ENCODE results near the gene SPO11. TPM values are rescaled to one million over a fixed set of nuclear protein-coding genes. Genes with fewer than 3 reads are reported as not detected.

Gene SPO11
- total RNA-seq, 2 donors from 2014 or later = 2.6 TPM; not detected in 1

DNA sequence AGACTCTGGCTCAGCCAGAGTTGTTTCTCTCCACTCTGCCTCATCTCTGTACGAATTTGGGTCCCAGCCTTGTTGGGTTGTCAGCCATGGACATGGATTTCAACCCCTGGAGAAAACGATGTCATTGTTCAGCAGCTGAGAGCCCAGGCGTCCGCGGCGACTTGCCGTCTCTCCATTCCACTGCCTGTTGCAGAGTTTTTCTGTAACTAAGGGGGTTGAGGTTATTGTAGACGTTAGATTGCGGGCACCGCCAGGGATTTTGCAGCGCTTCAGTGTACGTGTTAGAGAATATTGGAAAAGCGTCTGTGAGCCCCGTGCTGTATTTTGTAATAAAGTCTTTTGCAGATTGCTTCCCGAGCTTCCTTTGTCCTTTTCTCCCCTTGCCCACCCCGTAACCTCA, 48.5 kb downstream of the SPO11 start:
- no peak for TF ChIP-seq POLR2AphosphoS5 (IDR thresholded peaks at IDR 0.05)
- no peak for TF ChIP-seq POLR2A (IDR thresholded peaks at IDR 0.05)
- no peak for TF ChIP-seq CTCF (IDR thresholded peaks at IDR 0.05)

GRCh38 chr20:57378646-57379262, 49.2 kb downstream of the SPO11 start:
- WGBS = 88% methylated on average over 4 of the region's 4 CpGs
- DNase-seq (ENCODE audit: low spot score) = no peak
- no peaks in the 10 kb centered on the region for H3K9me3 ChIP-seq
- no peaks in the 10 kb centered on the region for H3K4me1 ChIP-seq (replicated peaks)
- intact Hi-C loops (cut with DNase I) = no loop called here
- H3K27me3 ChIP-seq (replicated peaks; ENCODE audit: insufficient read depth) = no peaks in the 10 kb centered on the region
- peaks cover 0 to 7% of the 10 kb centered on the region in 2 donors for H3K36me3 ChIP-seq
- TF ChIP-seq POLR2A (IDR thresholded peaks at IDR 0.05) = no peak
- no peak for TF ChIP-seq POLR2AphosphoS5 (IDR thresholded peaks at IDR 0.05)
- no peak for TF ChIP-seq CTCF (IDR thresholded peaks at IDR 0.05)
- H3K4me3 ChIP-seq = no peak overlapping the region
- no peak overlapping the region for H3K27ac ChIP-seq

More for the DNA sequence above, 48.5 kb downstream of the SPO11 start:
- 87% methylated on average over 16 of the region's 16 CpGs for WGBS
- H3K9me3 ChIP-seq = no peaks in the 10 kb centered on the region
- H3K36me3 ChIP-seq = peaks cover 0 to 7% of the 10 kb centered on the region in 2 donors
- H3K27me3 ChIP-seq (replicated peaks; ENCODE audit: insufficient read depth) = no peaks in the 10 kb centered on the region
- H3K4me3 ChIP-seq = no peak overlapping the region
- no peaks in the 10 kb centered on the region for H3K4me1 ChIP-seq (replicated peaks)
- no peak overlapping the region for H3K27ac ChIP-seq
- DNase-seq (ENCODE audit: low spot score) = no peak
- intact Hi-C loops (cut with DNase I) = no loop called here

DNA sequence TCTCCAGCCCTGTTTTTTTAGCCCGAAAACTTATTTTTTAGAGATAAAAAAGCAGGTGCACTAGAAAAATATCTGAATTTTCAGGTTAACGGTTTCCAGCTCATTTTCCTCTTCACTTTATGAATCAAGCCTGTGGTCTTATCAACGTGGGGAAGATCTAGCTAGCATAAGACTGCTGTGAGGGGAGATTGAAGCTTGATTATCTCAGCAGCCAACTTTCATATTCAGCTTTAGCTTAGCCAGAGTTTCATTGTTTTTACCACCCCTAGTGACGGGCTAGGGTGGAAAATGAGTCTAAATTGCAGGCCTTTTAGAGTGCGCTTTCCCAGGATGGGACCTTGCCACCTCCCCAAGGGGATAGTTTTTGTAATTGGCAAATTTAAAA, 49.7 kb downstream of the SPO11 start:
- no peaks in the 10 kb centered on the region for H3K27me3 ChIP-seq (replicated peaks; ENCODE audit: insufficient read depth)
- DNase-seq (ENCODE audit: low spot score) = no peak
- H3K4me3 ChIP-seq = no peak overlapping the region
- intact Hi-C loops (cut with DNase I) = no loop called here
- 73% methylated on average over 5 of the region's 5 CpGs for WGBS
- peaks cover 0 to 5% of the 10 kb centered on the region in 2 donors for H3K36me3 ChIP-seq
- no peaks in the 10 kb centered on the region for H3K4me1 ChIP-seq (replicated peaks)
- no peak overlapping the region for H3K27ac ChIP-seq
- TF ChIP-seq CTCF (IDR thresholded peaks at IDR 0.05) = no peak
- TF ChIP-seq POLR2A (IDR thresholded peaks at IDR 0.05) = no peak
- TF ChIP-seq POLR2AphosphoS5 (IDR thresholded peaks at IDR 0.05) = no peak
- H3K9me3 ChIP-seq = no peaks in the 10 kb centered on the region

GRCh38 chr20:57380081-57380750, 50.6 kb downstream of the SPO11 start:
- no peaks in the 10 kb centered on the region for H3K9me3 ChIP-seq
- no peak overlapping the region for H3K4me3 ChIP-seq
- intact Hi-C loops (cut with DNase I) = loop anchor here (5.0 kb wide), 1 partner anchor 212 kb away; no protein-coding TSS in a partner anchor
- H3K27ac ChIP-seq = no peak overlapping the region
- no peaks in the 10 kb centered on the region for H3K4me1 ChIP-seq (replicated peaks)
- DNase-seq (ENCODE audit: low spot score) = no peak
- 86% methylated on average over 10 of the region's 10 CpGs for WGBS
- H3K27me3 ChIP-seq (replicated peaks; ENCODE audit: insufficient read depth) = no peaks in the 10 kb centered on the region
- no peak for TF ChIP-seq POLR2A (IDR thresholded peaks at IDR 0.05)
- TF ChIP-seq POLR2AphosphoS5 (IDR thresholded peaks at IDR 0.05) = no peak
- no peaks in the 10 kb centered on the region for H3K36me3 ChIP-seq

DNA sequence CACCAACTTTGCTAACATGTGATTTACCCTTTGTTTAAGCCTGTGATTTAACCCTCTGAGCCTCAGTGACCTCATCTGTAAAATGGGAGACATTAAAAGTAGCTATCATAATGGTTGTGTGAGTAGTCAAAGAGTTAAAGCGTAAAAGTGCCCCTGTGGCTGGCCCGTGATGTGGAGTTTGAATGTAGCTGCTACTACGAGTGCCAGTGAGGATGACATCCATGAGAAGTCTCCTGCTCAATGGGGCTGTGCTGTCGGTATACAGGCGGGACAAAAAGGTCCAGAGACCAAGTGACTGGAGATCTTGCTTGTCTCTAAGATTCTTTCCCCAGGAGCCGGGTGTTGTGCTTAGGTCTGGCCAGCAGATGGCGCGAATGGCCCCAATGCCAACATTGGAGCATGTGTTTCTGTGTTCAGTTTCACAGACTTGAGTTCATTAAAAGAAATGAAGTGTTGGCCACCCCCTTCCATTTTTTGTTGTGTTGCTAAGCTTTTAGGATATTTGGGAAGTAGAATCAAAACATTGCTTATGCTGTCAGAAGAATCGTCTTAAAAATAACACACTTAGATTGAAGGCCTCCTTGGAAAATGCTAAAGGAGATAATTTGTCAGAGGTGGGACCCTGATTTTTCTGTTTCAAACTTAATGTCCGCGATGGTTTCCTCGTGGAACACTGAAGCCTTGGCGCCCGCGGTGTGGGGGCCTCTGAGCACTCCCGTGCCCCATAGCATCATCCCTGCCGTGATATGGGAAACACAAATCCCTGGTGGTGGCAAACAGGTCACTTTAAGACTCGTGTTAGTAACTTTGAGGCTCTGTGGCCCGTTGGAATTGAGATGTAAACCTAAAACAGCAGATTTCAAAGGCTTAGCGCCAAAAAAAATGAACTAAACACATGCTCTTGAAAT, 52.2 kb downstream of the SPO11 start:
- Histone ChIP-seq H3K27ac (no peak overlapping the region), H3K4me1 (replicated peaks) (no peaks in the 10 kb centered on the region), H3K36me3 (no peaks in the 10 kb centered on the region), H3K4me3 (no peak overlapping the region), H3K27me3 (replicated peaks; ENCODE audit: insufficient read depth) (no peaks in the 10 kb centered on the region), H3K9me3 (no peaks in the 10 kb centered on the region)
- peak; percentile 79 for DNase-seq (ENCODE audit: low spot score)
- TF ChIP-seq POLR2A (IDR thresholded peaks at IDR 0.05) (no peak), POLR2AphosphoS5 (IDR thresholded peaks at IDR 0.05) (peak; percentile 71), CTCF (IDR thresholded peaks at IDR 0.05) (peak; percentile 68 to 92 (median 90))
- intact Hi-C loops (cut with DNase I) = loop anchor here (2.0 to 5.0 kb wide), 2 partner anchors 113 to 210 kb away; no protein-coding TSS in a partner anchor
- 47% methylated on average over 20 of the region's 20 CpGs for WGBS

Data from prostate gland (tissue), 2 donors.